Mesenchymal stem cell (in vitro differentiated cells and primary cell): Measurements from ENCODE around the gene MIOX.

Experiments
- DNase-seq: peaks from one replicate; pipeline ENCODE4 v3.0.0-alpha.2; 2013
- H2AFZ ChIP-seq: one replicate; pipeline ENCODE4 v1.6.1; 2013; ENCODE audit warnings: low read depth, mild to moderate bottlenecking, control low read depth, inconsistent platforms, low read length, moderate library complexity
- H2AK5ac ChIP-seq: 2 replicates; pipeline ENCODE4 v1.6.1; 2013; ENCODE audit warnings: low read length, moderate library complexity, mild to moderate bottlenecking, inconsistent platforms; ENCODE audit not compliant: severe bottlenecking
- H2BK120ac ChIP-seq: one replicate; pipeline ENCODE4 v1.6.1; 2013; ENCODE audit warnings: low read depth, mild to moderate bottlenecking, inconsistent platforms, low read length, moderate library complexity
- H2BK12ac ChIP-seq, 2 experiments: one replicate each; pipeline ENCODE4 v1.6.1; 2013; ENCODE audit warnings: inconsistent platforms in 2 of 2, low read length in 2 of 2, mild to moderate bottlenecking in 2 of 2, moderate library complexity in 2 of 2, control low read depth in 1 of 2
- H2BK15ac ChIP-seq: one replicate; pipeline ENCODE4 v1.6.1; 2013; ENCODE audit warnings: mild to moderate bottlenecking, low read depth, inconsistent platforms; ENCODE audit not compliant: poor library complexity, severe bottlenecking
- H2BK5ac ChIP-seq: 2 replicates; pipeline ENCODE4 v1.6.1; 2013; ENCODE audit warnings: low read depth, mild to moderate bottlenecking, low read length, control low read depth, inconsistent platforms; ENCODE audit not compliant: poor library complexity, severe bottlenecking
- H3K14ac ChIP-seq, 2 experiments: one replicate each; pipeline ENCODE4 v1.6.1; 2013; ENCODE audit warnings: inconsistent platforms in 2 of 2, low read length in 2 of 2, control low read depth in 1 of 2, mild to moderate bottlenecking in 1 of 2, moderate library complexity in 1 of 2
- H3K18ac ChIP-seq, 2 experiments: one replicate each; pipeline ENCODE4 v1.6.1; 2013; ENCODE audit warnings: inconsistent platforms in 2 of 2, low read length in 2 of 2, control low read depth in 1 of 2, low read depth in 1 of 2, mild to moderate bottlenecking in 1 of 2
- H3K23ac ChIP-seq, 2 experiments: one replicate each; pipeline ENCODE4 v1.6.1; 2013; ENCODE audit warnings: inconsistent platforms in 2 of 2, low read length in 2 of 2, mild to moderate bottlenecking in 2 of 2, moderate library complexity in 2 of 2, control low read depth in 1 of 2
- H3K27ac ChIP-seq: 2 replicates; pipeline ENCODE4 v1.5.1; 2013; ENCODE audit warnings: mild to moderate bottlenecking, moderate library complexity, low read length, control low read depth, inconsistent platforms; ENCODE audit not compliant: poor library complexity, severe bottlenecking
- H3K27me3 ChIP-seq, 2 experiments: 2 replicates each; pipeline versions ENCODE4 v1.6.1 to v1.7.0; 2013; ENCODE audit warnings: low read length in 2 of 2, mild to moderate bottlenecking in 2 of 2, moderate library complexity in 2 of 2, control low read depth in 1 of 2, inconsistent platforms in 1 of 2; ENCODE audit not compliant: control insufficient read depth in 1 of 2, insufficient read depth in 1 of 2
- H3K36me3 ChIP-seq, 2 experiments: 2 replicates each; pipeline versions ENCODE4 v1.6.1 to v1.7.0; 2013; ENCODE audit warnings: low read length in 2 of 2, control low read depth in 1 of 2, inconsistent platforms in 1 of 2, low read depth in 1 of 2, mild to moderate bottlenecking in 1 of 2; ENCODE audit not compliant: insufficient read depth in 2 of 2, control insufficient read depth in 1 of 2
- H3K4ac ChIP-seq, 2 experiments: one replicate each; pipeline ENCODE4 v1.6.1; 2013; ENCODE audit warnings: inconsistent platforms in 2 of 2, low read length in 2 of 2, mild to moderate bottlenecking in 2 of 2, moderate library complexity in 2 of 2, control low read depth in 1 of 2, low read depth in 1 of 2
- H3K4me1 ChIP-seq: 2 replicates; pipeline ENCODE4 v1.6.1; 2013; ENCODE audit warnings: low read depth, low read length, control low read depth; ENCODE audit not compliant: control insufficient read depth, insufficient read depth
- H3K4me2 ChIP-seq: 2 replicates; pipeline ENCODE4 v1.6.1; 2013; ENCODE audit warnings: low read length, mild to moderate bottlenecking, inconsistent platforms; ENCODE audit not compliant: poor library complexity, severe bottlenecking
- H3K4me3 ChIP-seq, 2 experiments: 2 replicates each; pipeline versions ENCODE4 v1.5.1 to v1.7.0; 2013; ENCODE audit warnings: low read length in 2 of 2, mild to moderate bottlenecking in 2 of 2, control low read depth in 1 of 2, low read depth in 1 of 2; ENCODE audit not compliant: insufficient read depth in 1 of 2
- H3K79me1 ChIP-seq: replicated peaks from 2 replicates; pipeline ENCODE4 v1.6.1; 2013; ENCODE audit warnings: mild to moderate bottlenecking, control low read depth, low read length, inconsistent platforms; ENCODE audit not compliant: poor library complexity, severe bottlenecking
- H3K9ac ChIP-seq: 2 replicates; pipeline ENCODE4 v1.7.0; 2013; ENCODE audit warnings: mild to moderate bottlenecking, low read length, moderate library complexity
- H3K9me3 ChIP-seq: 2 replicates; pipeline ENCODE4 v1.7.0; 2013; ENCODE audit warnings: mild to moderate bottlenecking, low read length; ENCODE audit not compliant: control insufficient read depth
- H4K8ac ChIP-seq: one replicate; pipeline ENCODE4 v1.6.1; 2013; ENCODE audit warnings: inconsistent platforms, mild to moderate bottlenecking, low read length, moderate library complexity
- H4K91ac ChIP-seq: one replicate; pipeline ENCODE4 v1.6.1; 2013; ENCODE audit warnings: mild to moderate bottlenecking, low read length, inconsistent platforms
- WGBS: methylation state at CpG from one replicate; pipeline ENCODE4 v1.1.7; 2013; ENCODE audit warnings: mixed read lengths; 5-methylcytosine and 5-hydroxymethylcytosine counted together

MIOX gene

DNA sequence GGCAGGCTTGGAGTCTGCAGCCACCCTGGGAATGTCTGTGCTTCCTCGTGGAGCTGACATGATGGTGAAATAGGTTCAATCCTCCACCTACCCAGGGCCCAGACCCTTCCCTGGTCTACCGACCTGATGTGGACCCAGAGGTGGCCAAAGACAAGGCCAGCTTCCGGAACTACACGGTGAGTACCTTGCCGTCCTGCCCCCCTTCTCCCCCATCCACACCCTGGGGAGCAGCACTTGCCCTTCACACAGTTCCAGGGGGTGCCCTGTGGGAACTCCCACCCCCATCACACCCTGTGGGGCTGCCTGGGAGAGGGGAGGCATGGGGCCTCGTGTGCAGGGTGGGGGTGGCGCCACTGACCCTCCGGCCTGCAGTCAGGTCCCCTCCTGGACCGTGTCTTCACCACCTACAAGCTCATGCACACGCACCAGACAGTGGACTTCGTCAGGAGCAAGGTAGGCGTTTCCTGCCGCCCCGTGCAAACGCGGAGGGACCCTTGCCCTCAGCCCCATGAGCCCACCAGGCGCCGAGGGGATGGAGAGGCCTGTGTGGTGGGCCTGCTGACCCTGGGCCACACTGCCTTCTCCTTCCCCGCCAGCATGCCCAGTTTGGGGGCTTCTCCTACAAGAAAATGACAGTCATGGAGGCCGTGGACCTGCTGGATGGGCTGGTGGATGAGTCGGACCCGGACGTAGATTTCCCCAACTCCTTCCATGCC, 789 bp downstream of the MIOX start:
- no peak for DNase-seq
- H3K27me3 ChIP-seq, result peaks cover 0 to 61% of the 10 kb centered on the region in 2 experiments
- H4K91ac ChIP-seq, result no peak overlapping the region
- no peak overlapping the region for H2AFZ ChIP-seq
- no peak overlapping the region for H3K4ac ChIP-seq
- no peak overlapping the region for H2BK120ac ChIP-seq
- H3K4me1 ChIP-seq, result peaks cover 30% of the 10 kb centered on the region
- H2BK5ac ChIP-seq, result no peak overlapping the region
- WGBS, result 91% methylated on average over 23 of the region's 23 CpGs
- H2BK12ac ChIP-seq, result no peak overlapping the region
- H3K18ac ChIP-seq, result no peak overlapping the region
- H4K8ac ChIP-seq, result peak overlapping the region; percentile 41
- H2AK5ac ChIP-seq, result peak overlapping the region; percentile 61
- H3K4me2 ChIP-seq, result no peak overlapping the region
- H3K9ac ChIP-seq, result no peak overlapping the region
- no peaks in the 10 kb centered on the region for H3K79me1 ChIP-seq
- H3K27ac ChIP-seq, result no peak overlapping the region
- H3K4me3 ChIP-seq, result no peak overlapping the region
- peak overlapping the region in 1 of 2 experiments; percentile 23 for H3K14ac ChIP-seq
- H3K36me3 ChIP-seq, result peaks cover 0 to 13% of the 10 kb centered on the region in 2 experiments
- H3K23ac ChIP-seq, result no peak overlapping the region
- no peak overlapping the region for H2BK15ac ChIP-seq
- no peaks in the 10 kb centered on the region for H3K9me3 ChIP-seq

- H3K9ac ChIP-seq, result no peak overlapping the region
- WGBS, result 88% methylated on average over 9 of the region's 18 CpGs
- H3K23ac ChIP-seq, result no peak overlapping the region
- no peak overlapping the region for H3K4ac ChIP-seq
- no peaks in the 10 kb centered on the region for H3K79me1 ChIP-seq
- peaks cover 0 to 54% of the 10 kb centered on the region in 2 experiments for H3K27me3 ChIP-seq
- no peak overlapping the region for H3K14ac ChIP-seq
- H3K4me3 ChIP-seq, result no peak overlapping the region
- H4K91ac ChIP-seq, result no peak overlapping the region
- H2BK15ac ChIP-seq, result no peak overlapping the region
- no peak overlapping the region for H3K18ac ChIP-seq
- peaks cover 0 to 7% of the 10 kb centered on the region in 2 experiments for H3K36me3 ChIP-seq
- no peak overlapping the region for H3K4me2 ChIP-seq
- H2BK5ac ChIP-seq, result no peak overlapping the region
- no peak overlapping the region for H2BK120ac ChIP-seq
- H3K9me3 ChIP-seq, result no peaks in the 10 kb centered on the region
- H2BK12ac ChIP-seq, result no peak overlapping the region
- H4K8ac ChIP-seq, result no peak overlapping the region
- H2AK5ac ChIP-seq, result no peak overlapping the region
- DNase-seq, result no peak
- no peak overlapping the region for H3K27ac ChIP-seq
- no peak overlapping the region for H2AFZ ChIP-seq
- peaks cover 30% of the 10 kb centered on the region for H3K4me1 ChIP-seq
Observed at GRCh38 chr22:50488006-50488677, 1.5 kb downstream of the MIOX start.

DNA sequence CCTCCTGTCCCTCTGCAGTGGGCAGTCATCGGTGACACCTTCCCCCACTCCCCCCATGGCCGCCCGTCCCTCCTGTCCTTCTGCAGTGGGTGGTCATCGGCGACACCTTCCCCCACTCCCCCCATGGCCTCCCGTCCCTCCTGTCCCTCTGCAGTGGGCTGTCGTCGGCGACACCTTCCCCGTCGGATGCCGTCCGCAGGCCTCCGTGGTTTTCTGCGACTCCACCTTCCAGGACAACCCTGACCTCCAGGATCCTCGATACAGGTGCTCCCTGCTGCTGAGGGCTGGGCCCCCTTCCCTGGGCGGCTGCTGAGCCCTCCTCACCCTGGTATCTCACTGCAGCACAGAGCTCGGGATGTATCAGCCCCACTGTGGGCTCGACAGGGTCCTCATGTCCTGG, 2.2 kb downstream of the MIOX start:
- peaks cover 0 to 4% of the 10 kb centered on the region in 2 experiments for H3K36me3 ChIP-seq
- WGBS, result 81% methylated on average over 18 of the region's 19 CpGs

More for the DNA sequence above, 2.2 kb downstream of the MIOX start:
- peaks cover 0 to 46% of the 10 kb centered on the region in 2 experiments for H3K27me3 ChIP-seq
- H2BK5ac ChIP-seq, result no peak overlapping the region
- H3K4me1 ChIP-seq, result peaks cover 28% of the 10 kb centered on the region
- H2AFZ ChIP-seq, result no peak overlapping the region
- H3K4ac ChIP-seq, result no peak overlapping the region
- H3K18ac ChIP-seq, result no peak overlapping the region
- H3K4me3 ChIP-seq, result no peak overlapping the region
- H2BK12ac ChIP-seq, result no peak overlapping the region
- no peak overlapping the region for H3K4me2 ChIP-seq
- H3K14ac ChIP-seq, result no peak overlapping the region
- no peak overlapping the region for H3K23ac ChIP-seq
- H4K91ac ChIP-seq, result no peak overlapping the region
- H3K27ac ChIP-seq, result no peak overlapping the region
- no peak overlapping the region for H2BK15ac ChIP-seq
- H2AK5ac ChIP-seq, result no peak overlapping the region
- no peak overlapping the region for H4K8ac ChIP-seq
- no peak overlapping the region for H3K9ac ChIP-seq
- no peak overlapping the region for H2BK120ac ChIP-seq
- H3K79me1 ChIP-seq, result no peaks in the 10 kb centered on the region
- DNase-seq, result no peak
- H3K9me3 ChIP-seq, result no peaks in the 10 kb centered on the region
